PC-9 (cell line): ENCODE data around the gene PRDM16. TPM values are rescaled to one million over a fixed set of nuclear protein-coding genes. Genes with fewer than 3 reads are reported as not detected.

ENCODE experiments used
- BruUV-seq: library from RNA; stranded (reverse); fragments of 400-500 nt; replicated peaks from 2 replicates; lab custom pipeline; 2021; lab: Mats Ljungman, UMichigan
- CTCF ChIA-PET: fragments of 300-600 bp; sonication (Branson Sonifier 250); formaldehyde crosslinking; loops from one replicate; lab custom pipeline; 2022; ENCODE audit warnings: antibody characterized with exemption; lab: Charles Lee
- POLR2A ChIA-PET: fragments of 300-600 bp; sonication (Branson Sonifier 250); formaldehyde crosslinking; loops from one replicate; lab custom pipeline; 2022; ENCODE audit warnings: antibody characterized with exemption; ENCODE audit not compliant: unreplicated experiment; lab: Charles Lee
- DNase-seq, 2 experiments: peaks; one replicate each; pipeline versions ENCODE4 v3.0.0 to v3.0.0-alpha.2; 2015 to 2022; ENCODE audit warnings: mixed read lengths in 1 of 2
- H2AFZ ChIP-seq: fragments of 200-600 bp; sonication (generic); 2 replicates; pipeline ENCODE4 v1.8.1; 2017; ENCODE audit warnings: antibody characterized with exemption
- H3F3A ChIP-seq: fragments of 200-600 bp; sonication (generic); 2 replicates; pipeline ENCODE4 v1.8.1; 2017; ENCODE audit warnings: antibody characterized with exemption, mild to moderate bottlenecking, low read depth; ENCODE audit not compliant: insufficient read depth
- H3K27ac ChIP-seq: fragments of 200-600 bp; sonication (generic); 2 replicates; pipeline ENCODE4 v1.6.1; 2016; ENCODE audit warnings: mixed run types
- H3K27me3 ChIP-seq: fragments of 200-600 bp; sonication (generic); 2 replicates; pipeline ENCODE4 v1.6.1; 2016; ENCODE audit warnings: low read depth, mixed run types; ENCODE audit not compliant: insufficient read depth
- H3K36me3 ChIP-seq: fragments of 200-600 bp; sonication (generic); 2 replicates; pipeline ENCODE4 v1.6.1; 2016; ENCODE audit warnings: low read depth, mixed run types
- H3K4me1 ChIP-seq: fragments of 200-600 bp; sonication (generic); replicated peaks from 2 replicates; pipeline ENCODE4 v1.6.1; 2016; ENCODE audit warnings: mixed run types; ENCODE audit not compliant: insufficient read depth
- H3K4me2 ChIP-seq: fragments of 200-600 bp; sonication (generic); 2 replicates; pipeline ENCODE4 v1.6.1; 2017; ENCODE audit warnings: mixed run types
- H3K4me3 ChIP-seq: fragments of 200-600 bp; sonication (generic); 2 replicates; pipeline ENCODE4 v1.6.1; 2016; ENCODE audit warnings: mixed run types
- H3K79me2 ChIP-seq: fragments of 200-600 bp; sonication (generic); 2 replicates; pipeline ENCODE4 v1.6.1; 2017; ENCODE audit warnings: low read depth, mixed run types
- H3K9me2 ChIP-seq: fragments of 200-600 bp; sonication (generic); 2 replicates; pipeline ENCODE4 v1.8.1; 2017; ENCODE audit warnings: mild to moderate bottlenecking; ENCODE audit not compliant: insufficient read depth
- H3K9me3 ChIP-seq: fragments of 200-600 bp; sonication (generic); 2 replicates; pipeline ENCODE4 v1.8.1; 2016; ENCODE audit warnings: low read depth; ENCODE audit not compliant: insufficient read depth
- H4K20me1 ChIP-seq: fragments of 200-600 bp; sonication (generic); 2 replicates; pipeline ENCODE4 v1.8.1; 2017; ENCODE audit not compliant: insufficient read depth
- CTCF ChIP-seq: fragments of 200-600 bp; sonication (generic); conservative IDR thresholded peaks from 2 replicates; pipeline ENCODE4 v1.6.1; 2017; ENCODE audit warnings: mixed run types, antibody characterized with exemption, mild to moderate bottlenecking, moderate library complexity
- EZH2 ChIP-seq: fragments of 200-600 bp; sonication (generic); IDR thresholded peaks from 2 replicates; pipeline ENCODE4 v1.8.0; 2017; ENCODE audit warnings: antibody characterized with exemption, low read depth
- intact Hi-C: fragments of 100-400 bp; cut with micrococcal nuclease; formaldehyde crosslinking; loops from one replicate; pipeline ENCODE4 v1.10.0; 2022; ENCODE audit not compliant: unreplicated experiment
- total RNA-seq: library from RNA; stranded (reverse); gene quantifications from 2 replicates; pipeline ENCODE4 v1.2.3, GENCODE V29; 2021

Gene PRDM16
- total RNA-seq, 1 experiment from 2014 or later = not detected

- peaks cover 96% of the 10 kb centered on the region for H3K27me3 ChIP-seq
- no peaks in the 10 kb centered on the region for H3K36me3 ChIP-seq
- no peaks in the 10 kb centered on the region for H3K4me1 ChIP-seq
- ChIA-PET POLR2A (no interaction called here), CTCF (no interaction called here)
- H3K9me3 ChIP-seq = no peaks in the 10 kb centered on the region
- TF ChIP-seq EZH2 (no peak), CTCF (no peak)
- no peak overlapping the region for H3K4me3 ChIP-seq
- H3F3A ChIP-seq = no peaks in the 10 kb centered on the region
- no peak overlapping the region for H3K27ac ChIP-seq
- no TSS peak for BruUV-seq
- H2AFZ ChIP-seq = no peak overlapping the region
- no peak overlapping the region for H3K4me2 ChIP-seq
- intact Hi-C loops = no loop called here
- DNase-seq = no peak
- H3K9me2 ChIP-seq = no peaks in the 10 kb centered on the region
- H4K20me1 ChIP-seq = no peaks in the 10 kb centered on the region
- no peaks in the 10 kb centered on the region for H3K79me2 ChIP-seq
These were observed 51.1 kb downstream of the PRDM16 start for GRCh38 chr1:3120140-3120539.

DNA sequence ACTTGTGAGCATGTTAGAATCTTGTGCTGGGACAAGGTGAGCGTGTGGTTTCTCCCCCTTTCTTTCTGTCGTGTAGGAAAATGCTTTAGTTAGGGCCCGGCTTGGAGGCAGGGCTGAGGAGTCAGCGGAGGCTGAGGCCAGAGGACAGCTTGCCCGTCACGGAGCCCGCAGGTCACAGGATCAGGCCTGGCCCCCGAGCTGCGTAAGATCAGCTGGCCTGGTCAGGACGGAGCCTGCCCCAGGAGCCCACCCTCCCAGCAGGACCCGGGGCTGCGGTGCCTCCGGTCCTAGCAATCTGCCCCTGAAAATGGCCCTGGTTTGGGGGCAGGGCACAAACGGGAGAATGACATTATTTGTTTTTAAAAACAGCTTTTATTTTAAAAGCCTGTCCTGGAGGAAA is 52.0 kb downstream of the PRDM16 start:
- H3K36me3 ChIP-seq = no peaks in the 10 kb centered on the region
- intact Hi-C loops = no loop called here
- no peak for DNase-seq
- H3K4me2 ChIP-seq = no peak overlapping the region
- ChIA-PET CTCF (no interaction called here), POLR2A (no interaction called here)
- H2AFZ ChIP-seq = no peak overlapping the region
- peaks cover 96% of the 10 kb centered on the region for H3K27me3 ChIP-seq
- H3K9me2 ChIP-seq = no peaks in the 10 kb centered on the region
- no peak overlapping the region for H3K4me3 ChIP-seq
- H3K27ac ChIP-seq = no peak overlapping the region
- H3K79me2 ChIP-seq = no peaks in the 10 kb centered on the region
- H4K20me1 ChIP-seq = no peaks in the 10 kb centered on the region
- no TSS peak for BruUV-seq
- H3K9me3 ChIP-seq = no peaks in the 10 kb centered on the region
- no peaks in the 10 kb centered on the region for H3F3A ChIP-seq
- TF ChIP-seq EZH2 (no peak), CTCF (no peak)
- no peaks in the 10 kb centered on the region for H3K4me1 ChIP-seq

GRCh38 chr1:3121401-3122210 is 52.6 kb downstream of the PRDM16 start:
- Histone ChIP-seq H3K4me1 (no peaks in the 10 kb centered on the region), H3F3A (no peaks in the 10 kb centered on the region), H3K36me3 (no peaks in the 10 kb centered on the region), H4K20me1 (no peaks in the 10 kb centered on the region; the same call in 1 of the 2 replicates), H2AFZ (no peak overlapping the region), H3K27ac (no peak overlapping the region), H3K9me3 (no peaks in the 10 kb centered on the region), H3K27me3 (peaks cover 99% of the 10 kb centered on the region), H3K79me2 (no peaks in the 10 kb centered on the region), H3K9me2 (no peaks in the 10 kb centered on the region), H3K4me3 (no peak overlapping the region), H3K4me2 (no peak overlapping the region)
- BruUV-seq = no TSS peak
- TF ChIP-seq CTCF (no peak), EZH2 (no peak)
- intact Hi-C loops = no loop called here
- CTCF ChIA-PET = no interaction called here
- DNase-seq = no peak
- POLR2A ChIA-PET = no interaction called here
